ENCODE results near the gene LRCH3. TPM values are rescaled to one million over a fixed set of nuclear protein-coding genes. Genes with fewer than 3 reads are reported as not detected.
"Not testable (repeated sequence)": the region's sequence is repeated elsewhere in the genome, so short reads cannot be mapped to it uniquely, and the experiment has no call there.

Gene LRCH3
- total RNA-seq, 3 donors from 2014 or later: 41.6 to 61.0 (median 49.8) TPM

GRCh38 chr3:197881970-197882338 is 90.9 kb downstream of the LRCH3 start:
- peak overlapping the region in 1 of 2 donors; percentile 33 for H3K27ac ChIP-seq
- intact Hi-C loops (cut with DNase I; ENCODE audit: low total_unique reads): no loop called here
- no peaks in the 10 kb centered on the region for H3K9me3 ChIP-seq
- H3K27me3 ChIP-seq: no peaks in the 10 kb centered on the region
- no peak overlapping the region for H3K4me3 ChIP-seq
- TF ChIP-seq CTCF (IDR thresholded peaks at IDR 0.05): no peak
- TF ChIP-seq POLR2AphosphoS5 (IDR thresholded peaks at IDR 0.05): no peak
- no peak for TF ChIP-seq POLR2A (IDR thresholded peaks at IDR 0.05)
- H3K4me1 ChIP-seq: no peaks in the 10 kb centered on the region
- no peaks in the 10 kb centered on the region for H3K36me3 ChIP-seq
- no peak for DNase-seq (ENCODE audit: low spot score in 2 of 2)

- no peak for DNase-seq (ENCODE audit: low spot score in 2 of 2)
- intact Hi-C loops (cut with DNase I; ENCODE audit: low total_unique reads): no loop called here
- TF ChIP-seq POLR2AphosphoS5 (IDR thresholded peaks at IDR 0.05) (no peak), CTCF (IDR thresholded peaks at IDR 0.05) (no peak), POLR2A (IDR thresholded peaks at IDR 0.05) (no peak)
- H3K27me3 ChIP-seq: no peaks in the 10 kb centered on the region
- no peak overlapping the region for H3K27ac ChIP-seq
- H3K4me1 ChIP-seq: no peaks in the 10 kb centered on the region
- H3K36me3 ChIP-seq: no peaks in the 10 kb centered on the region
- no peak overlapping the region for H3K4me3 ChIP-seq
- H3K9me3 ChIP-seq: no peaks in the 10 kb centered on the region
Observed at GRCh38 chr3:197882586-197882985, 91.5 kb downstream of the LRCH3 start.

- Histone ChIP-seq H3K36me3 (no peaks in the 10 kb centered on the region), H3K27me3 (no peaks in the 10 kb centered on the region), H3K4me1 (no peaks in the 10 kb centered on the region), H3K9me3 (no peaks in the 10 kb centered on the region), H3K27ac (no peak overlapping the region), H3K4me3 (no peak overlapping the region)
- TF ChIP-seq POLR2A (IDR thresholded peaks at IDR 0.05) (no peak), POLR2AphosphoS5 (IDR thresholded peaks at IDR 0.05) (no peak), CTCF (IDR thresholded peaks at IDR 0.05) (no peak)
- intact Hi-C loops (cut with DNase I; ENCODE audit: low total_unique reads): no loop called here
- DNase-seq (ENCODE audit: low spot score in 2 of 2): no peak
Observed at GRCh38 chr3:197883541-197883940, 92.5 kb downstream of the LRCH3 start.

- H3K36me3 ChIP-seq; H3K27ac ChIP-seq; H3K27me3 ChIP-seq; DNase-seq (ENCODE audit: low spot score in 2 of 2); H3K4me3 ChIP-seq; H3K9me3 ChIP-seq; intact Hi-C loops (cut with DNase I; ENCODE audit: low total_unique reads); H3K4me1 ChIP-seq: not testable (repeated sequence)
Observed at GRCh38 chr3:197884330-197884729, 93.3 kb downstream of the LRCH3 start.

GRCh38 chr3:197886052-197886451 is 95.0 kb downstream of the LRCH3 start:
- H3K27ac ChIP-seq; H3K9me3 ChIP-seq; DNase-seq (ENCODE audit: low spot score in 2 of 2); H3K4me1 ChIP-seq; H3K4me3 ChIP-seq; H3K36me3 ChIP-seq; H3K27me3 ChIP-seq; intact Hi-C loops (cut with DNase I; ENCODE audit: low total_unique reads): not testable (repeated sequence)

- intact Hi-C loops (cut with DNase I; ENCODE audit: low total_unique reads); H3K9me3 ChIP-seq; H3K27ac ChIP-seq; H3K4me3 ChIP-seq; DNase-seq (ENCODE audit: low spot score in 2 of 2); H3K27me3 ChIP-seq; H3K36me3 ChIP-seq; H3K4me1 ChIP-seq: not testable (repeated sequence)
Observed at GRCh38 chr3:197887430-197888053, 96.5 kb downstream of the LRCH3 start.

GRCh38 chr3:197888511-197888910 is 97.5 kb downstream of the LRCH3 start:
- intact Hi-C loops (cut with DNase I; ENCODE audit: low total_unique reads): no loop called here
- Histone ChIP-seq H3K9me3 (no peaks in the 10 kb centered on the region), H3K27ac (peak overlapping the region; percentile 68 to 83), H3K4me1 (no peaks in the 10 kb centered on the region), H3K36me3 (no peaks in the 10 kb centered on the region), H3K27me3 (no peaks in the 10 kb centered on the region), H3K4me3 (no peak overlapping the region)
- TF ChIP-seq POLR2A (IDR thresholded peaks at IDR 0.05) (no peak), CTCF (IDR thresholded peaks at IDR 0.05) (no peak)
- DNase-seq (ENCODE audit: low spot score in 2 of 2): no peak
